ENCODE results near the gene FAM124A. TPM values are rescaled to one million over a fixed set of nuclear protein-coding genes. Genes with fewer than 3 reads are reported as not detected.

Gene FAM124A
- polyA plus RNA-seq, 4 donors = 2.5 to 4.7 (median 4.6) TPM

DNA sequence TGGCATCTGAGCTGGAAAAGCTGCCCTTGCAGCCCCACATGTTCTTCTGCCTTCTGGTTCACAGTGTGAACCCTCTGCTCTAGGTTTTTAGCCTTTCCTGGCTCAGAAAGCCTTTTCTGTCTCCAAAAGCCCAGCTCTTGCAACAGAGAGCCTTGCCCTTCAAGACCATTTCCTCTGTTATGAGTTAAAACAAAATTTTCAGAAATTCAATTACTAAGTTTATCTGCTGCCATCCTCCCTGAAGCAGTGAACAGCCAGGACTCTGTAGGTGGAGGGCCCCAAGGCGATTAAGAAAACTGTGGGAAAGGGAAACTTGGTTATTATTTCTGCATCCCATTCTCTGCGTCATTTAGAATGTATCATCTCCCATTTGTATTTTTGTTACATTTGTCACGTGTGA is 18.8 kb downstream of the FAM124A start:
- DNase-seq (ENCODE audit: low read depth in 4 of 4, low spot score in 3 of 4) = no peak

DNA sequence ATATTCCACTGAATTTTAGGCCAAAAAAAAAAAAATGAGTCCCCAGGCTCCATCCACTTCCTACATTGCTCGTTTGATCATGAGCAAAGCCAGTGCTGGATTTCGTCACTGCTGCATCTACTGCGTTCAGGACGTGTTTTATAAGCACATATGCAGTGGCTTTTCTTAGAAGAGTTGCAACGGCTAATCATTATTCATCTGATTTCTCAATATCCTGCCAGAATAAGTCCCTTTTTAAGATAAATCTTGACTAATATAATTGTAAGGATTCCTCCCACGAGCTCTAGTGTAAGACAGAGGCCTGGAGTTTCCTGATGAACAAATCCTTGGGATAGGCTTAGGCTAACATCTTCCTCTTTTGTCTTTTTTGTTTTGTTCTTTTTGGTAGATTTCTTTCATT is 19.5 kb downstream of the FAM124A start:
- DNase-seq (ENCODE audit: low read depth in 4 of 4, low spot score in 3 of 4) = no peak

DNA sequence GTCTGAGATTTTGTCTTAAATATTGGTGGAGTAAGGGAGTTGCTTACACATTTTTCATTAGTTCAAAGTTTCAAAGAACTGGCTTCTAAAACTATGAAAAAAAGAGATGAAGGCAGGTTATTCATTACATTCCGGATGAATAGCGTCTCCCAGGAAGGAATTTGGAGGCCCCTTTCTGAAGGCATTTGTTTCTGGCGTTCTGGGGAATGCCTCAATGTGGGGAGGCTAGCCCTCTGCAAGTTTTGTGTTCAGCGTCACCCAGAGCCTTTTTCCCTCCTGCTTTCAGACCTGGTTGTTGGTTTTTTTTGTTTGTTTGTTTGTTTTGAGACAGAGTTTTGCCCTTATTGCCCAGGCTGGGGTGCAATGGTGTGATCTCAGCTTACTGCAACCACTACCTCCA is 21.0 kb downstream of the FAM124A start:
- DNase-seq (ENCODE audit: low read depth in 4 of 4, low spot score in 3 of 4) = no peak

DNA sequence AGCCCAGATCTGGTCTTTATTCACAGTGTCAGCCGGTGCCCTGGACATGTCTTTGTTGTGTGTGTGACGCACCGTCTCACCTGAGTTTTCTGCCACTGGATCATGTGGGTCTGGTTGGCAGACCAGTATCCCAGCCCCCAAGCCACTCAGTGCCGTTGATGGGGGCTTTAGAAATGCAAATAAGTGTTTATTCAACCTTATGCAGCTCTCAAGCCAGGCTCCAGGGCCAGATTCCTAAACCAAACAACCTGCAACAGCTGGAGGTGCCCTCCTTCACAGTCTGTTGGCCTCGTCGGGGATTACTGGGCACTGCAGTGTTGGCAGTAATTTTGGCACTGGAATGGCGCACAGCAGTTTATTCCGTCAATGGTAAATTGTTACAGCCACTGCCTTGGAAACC is 21.6 kb downstream of the FAM124A start:
- DNase-seq (ENCODE audit: low read depth in 4 of 4, low spot score in 3 of 4) = no peak

DNA sequence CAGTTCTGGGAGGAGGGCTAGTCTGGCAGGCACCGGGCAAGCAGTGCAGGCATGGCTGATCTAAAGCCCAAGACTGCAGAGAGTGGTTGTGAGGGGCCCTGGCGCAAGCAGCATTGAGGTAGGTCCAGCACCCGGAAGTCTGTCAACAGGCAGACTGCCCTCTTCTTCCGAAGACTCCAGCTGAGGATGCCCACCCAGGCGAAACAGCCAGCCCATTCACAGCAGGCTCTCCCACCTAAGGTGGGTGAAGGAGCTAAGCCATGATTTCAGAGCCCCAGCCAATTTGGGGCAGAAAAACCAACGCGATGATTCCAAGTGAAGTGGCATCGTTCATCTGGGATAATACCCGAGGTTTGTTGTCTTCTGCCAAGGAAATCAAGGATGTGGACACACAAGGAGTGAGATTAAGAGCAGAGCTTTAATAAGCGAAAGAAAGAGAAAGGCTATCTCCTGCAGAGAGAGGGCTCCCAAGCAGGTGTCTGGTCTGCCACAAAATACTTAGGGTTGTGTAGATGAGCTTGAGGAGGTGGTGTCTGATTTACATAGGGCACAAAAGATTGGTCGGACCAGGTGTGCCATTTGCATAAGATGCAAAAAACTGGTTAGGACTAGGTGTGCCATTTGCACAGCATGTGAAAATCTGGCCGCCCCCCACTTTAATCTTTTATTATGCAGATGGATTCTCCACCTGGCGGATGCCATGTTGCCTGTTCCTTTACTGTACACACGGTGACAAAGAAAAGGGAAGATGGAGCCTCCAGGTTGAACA is 22.6 kb downstream of the FAM124A start:
- no peak for DNase-seq (ENCODE audit: low read depth in 4 of 4, low spot score in 3 of 4)

DNA sequence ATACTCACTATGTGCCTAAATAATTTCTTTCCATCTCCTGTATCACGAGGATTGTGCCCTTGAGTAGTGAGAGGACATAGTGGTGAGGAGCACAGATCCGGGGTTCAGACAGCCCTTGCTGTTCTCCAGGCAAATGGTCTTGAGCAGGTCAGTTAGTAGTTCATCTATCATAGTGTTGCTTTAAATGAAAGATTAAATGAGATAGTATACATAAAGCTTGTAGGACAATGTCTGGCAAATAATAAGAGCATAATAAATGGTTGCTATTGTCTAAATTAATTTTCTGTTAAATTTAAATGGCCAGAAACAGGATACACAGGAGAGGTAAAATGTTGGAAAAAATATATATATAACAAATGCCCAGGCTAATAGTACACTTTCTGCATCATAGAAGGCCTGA is 23.4 kb downstream of the FAM124A start:
- no peak for DNase-seq (ENCODE audit: low read depth in 4 of 4, low spot score in 3 of 4)

DNA sequence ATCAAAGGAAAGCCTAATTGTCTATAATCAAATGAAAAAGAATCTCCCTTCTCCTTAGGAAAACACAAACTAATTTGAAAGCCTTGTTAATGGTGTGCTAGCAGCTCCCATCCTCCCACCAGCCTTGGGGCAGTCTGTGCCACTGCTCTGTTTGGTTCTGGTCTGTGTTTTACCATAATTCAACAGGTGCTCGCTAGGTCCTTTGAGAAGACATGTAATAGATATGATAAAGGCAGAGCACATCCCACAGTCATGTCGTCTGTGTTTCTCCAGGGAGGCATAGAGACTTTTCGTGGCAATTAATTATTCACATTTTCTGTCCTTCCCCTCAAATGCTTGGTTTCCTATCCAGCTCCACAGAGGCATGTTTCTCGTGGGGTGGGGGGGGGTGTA is 23.8 kb downstream of the FAM124A start:
- DNase-seq (ENCODE audit: low read depth in 4 of 4, low spot score in 3 of 4) = no peak

DNA sequence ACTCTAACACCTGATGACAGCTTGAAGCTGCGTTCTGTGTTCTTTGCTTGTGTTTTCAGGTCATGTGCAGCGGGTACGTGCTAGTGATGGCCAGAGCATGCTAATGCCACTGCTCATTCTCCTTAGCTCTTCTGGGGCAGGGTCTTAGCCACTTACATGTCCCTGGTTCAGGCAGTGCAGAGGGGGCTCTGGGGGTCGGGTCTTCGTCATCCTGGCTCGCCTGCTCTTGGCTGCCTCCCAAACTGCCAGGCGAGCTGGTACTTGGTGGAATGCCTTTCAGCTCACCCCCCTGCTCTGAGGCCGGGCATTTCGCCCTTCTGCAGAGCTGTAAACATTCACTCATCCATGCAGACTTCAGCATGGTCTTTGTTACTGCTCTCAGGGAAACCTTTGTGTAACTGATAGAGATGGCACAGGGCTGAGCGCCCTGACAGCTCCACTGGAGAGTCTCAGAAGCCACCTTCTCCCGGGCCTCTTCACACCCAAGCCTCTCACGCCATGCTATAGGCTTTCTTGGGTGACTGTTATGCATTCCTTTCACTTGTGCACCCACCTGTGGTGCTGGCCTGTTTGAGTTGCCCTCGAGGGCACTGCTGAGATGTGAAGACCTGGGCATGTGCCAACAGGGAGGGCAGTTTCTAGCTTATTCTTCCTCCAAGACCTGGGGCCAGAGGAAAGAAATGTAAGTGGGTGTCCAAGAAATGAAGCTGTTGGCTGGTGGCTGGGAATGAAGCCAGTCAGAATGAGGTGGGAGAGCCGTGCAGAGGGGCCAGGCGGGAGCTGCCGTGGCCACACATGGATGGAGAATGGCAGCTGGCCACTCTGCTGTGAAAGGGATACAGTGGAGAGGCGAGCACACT is 24.4 kb downstream of the FAM124A start:
- no peak for DNase-seq (ENCODE audit: low read depth in 4 of 4, low spot score in 3 of 4)

DNA sequence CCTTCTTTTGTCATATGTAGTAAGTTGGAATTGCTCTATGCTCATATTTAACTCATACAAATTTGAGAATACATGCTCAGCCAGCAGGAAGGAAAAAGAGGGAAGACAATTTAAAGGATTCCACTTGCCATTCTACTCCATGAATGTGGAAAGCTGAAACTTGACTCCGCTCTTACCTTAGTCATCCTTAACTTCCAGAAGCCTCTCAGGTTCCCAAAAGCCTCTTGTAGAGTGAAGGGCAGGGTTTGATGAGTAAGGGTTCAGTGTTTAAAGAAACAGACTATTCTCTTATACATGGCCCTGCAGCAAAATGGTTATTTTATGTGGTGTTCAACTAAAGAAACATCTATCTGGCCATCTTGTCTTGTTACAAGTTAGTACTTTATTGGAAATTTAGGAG is 27.1 kb downstream of the FAM124A start:
- DNase-seq (ENCODE audit: low read depth in 4 of 4, low spot score in 3 of 4) = no peak

DNA sequence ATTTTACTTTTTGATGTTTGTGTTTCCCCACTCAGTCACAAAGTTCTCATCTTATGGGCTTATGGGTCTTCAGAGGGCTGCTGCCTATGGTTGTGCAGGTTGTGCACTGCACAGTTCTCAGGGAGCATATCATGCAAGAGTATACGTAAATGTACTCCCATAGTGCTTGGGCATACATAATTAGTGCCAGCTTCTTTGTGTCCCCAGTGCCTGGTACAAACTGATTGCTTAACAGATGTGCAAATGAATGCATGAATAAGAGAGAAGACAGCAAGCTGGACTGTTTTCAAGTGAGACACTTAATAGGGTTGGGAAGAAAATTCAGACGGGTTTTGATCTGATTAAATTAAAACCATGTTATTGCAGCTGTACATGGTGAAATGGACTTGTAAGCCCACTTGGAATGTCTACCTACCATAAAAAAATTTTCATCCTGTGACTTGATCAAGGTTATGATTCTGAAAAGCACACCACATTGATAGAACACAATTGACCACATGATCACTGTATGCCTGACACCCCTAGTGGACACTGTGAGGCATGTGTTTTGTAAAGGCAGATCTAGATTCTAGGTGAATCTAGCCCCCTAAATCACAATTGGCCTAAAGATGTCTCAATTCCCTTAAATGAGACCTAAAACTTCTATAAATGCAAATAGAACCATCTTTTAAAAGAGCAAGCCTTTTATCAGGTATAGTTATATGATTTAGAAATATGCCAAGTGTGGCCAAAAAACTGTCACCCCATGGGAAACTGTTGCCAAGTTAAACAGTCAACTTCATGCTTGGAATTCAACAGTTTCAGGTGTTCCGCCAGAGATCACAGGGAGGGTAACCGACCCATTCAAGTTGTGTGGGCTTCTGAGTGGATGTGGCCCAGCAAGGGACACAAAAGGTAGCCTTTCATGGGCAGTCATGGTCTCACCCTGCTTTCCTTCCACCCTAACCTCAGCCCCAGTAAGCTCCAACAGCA is 27.9 kb downstream of the FAM124A start:
- no peak for DNase-seq (ENCODE audit: low read depth in 4 of 4, low spot score in 3 of 4)

DNA sequence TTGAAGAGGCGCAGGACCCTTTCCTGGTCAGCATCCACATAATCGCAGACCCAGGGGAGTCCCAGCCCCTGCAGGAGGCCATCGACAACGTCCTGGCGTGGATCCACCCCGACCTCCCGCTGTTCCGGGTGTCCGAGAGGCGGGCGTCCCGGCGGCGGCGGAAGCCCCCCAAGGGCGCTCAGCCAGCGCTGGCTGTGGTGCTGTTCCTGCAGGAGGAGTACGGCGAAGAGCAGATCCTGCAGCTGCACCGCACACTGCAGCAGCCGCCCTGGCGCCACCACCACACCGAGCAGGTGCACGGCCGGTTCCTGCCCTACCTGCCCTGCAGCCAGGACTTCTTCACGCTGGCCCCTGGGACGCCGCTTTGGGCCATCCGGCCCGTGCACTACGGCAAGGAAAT is 29.3 kb downstream of the FAM124A start:
- no peak for DNase-seq (ENCODE audit: low read depth in 4 of 4, low spot score in 3 of 4)

DNA sequence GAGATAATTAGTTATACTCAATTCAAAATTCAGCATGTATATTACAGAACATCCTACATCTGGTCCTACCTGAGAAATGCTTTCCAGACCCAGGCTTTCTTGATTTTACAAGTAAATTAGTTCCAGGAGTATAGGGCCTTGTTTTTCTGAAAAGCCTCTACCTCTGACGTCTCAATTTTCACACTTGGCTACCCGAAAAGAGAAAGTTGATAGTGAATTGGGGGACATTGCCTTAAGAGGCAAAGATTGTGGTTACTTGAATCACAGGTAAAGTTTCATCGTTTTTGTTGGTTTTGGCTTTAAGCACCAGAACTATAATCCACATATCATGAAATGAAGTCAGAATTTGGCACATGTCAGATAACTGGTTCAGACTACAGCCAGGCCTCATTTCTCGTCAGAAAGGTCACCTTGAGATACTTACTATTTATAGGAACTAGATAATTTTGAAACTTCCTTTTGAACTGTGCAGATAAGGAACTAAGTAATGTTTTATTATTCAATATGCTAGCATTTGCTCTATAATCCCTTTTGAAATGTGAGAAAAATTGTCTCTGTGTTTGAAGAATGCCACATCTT is 30.8 kb downstream of the FAM124A start:
- no peak for DNase-seq (ENCODE audit: low read depth in 4 of 4, low spot score in 3 of 4)

DNA sequence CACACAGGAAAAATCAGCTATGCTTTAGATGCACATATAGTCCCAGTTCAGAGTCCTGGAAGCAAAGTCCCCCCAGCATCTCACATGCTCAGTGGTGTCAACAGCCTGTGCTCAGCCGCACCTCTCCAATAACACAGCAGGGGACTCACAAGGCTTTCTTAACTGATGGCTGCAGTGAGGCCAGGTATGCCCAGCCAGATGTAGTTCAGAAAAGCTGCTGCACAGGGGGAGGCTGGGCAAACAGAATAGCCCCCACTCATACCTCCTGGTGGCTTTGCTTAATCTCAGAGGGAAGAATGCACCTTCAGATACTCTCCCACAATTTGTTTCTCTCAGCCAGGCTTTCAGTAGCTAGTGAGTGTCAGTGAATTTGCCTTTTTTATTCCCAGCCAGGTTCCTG is 33.4 kb downstream of the FAM124A start:
- no peak for DNase-seq (ENCODE audit: low read depth in 4 of 4, low spot score in 3 of 4)

DNA sequence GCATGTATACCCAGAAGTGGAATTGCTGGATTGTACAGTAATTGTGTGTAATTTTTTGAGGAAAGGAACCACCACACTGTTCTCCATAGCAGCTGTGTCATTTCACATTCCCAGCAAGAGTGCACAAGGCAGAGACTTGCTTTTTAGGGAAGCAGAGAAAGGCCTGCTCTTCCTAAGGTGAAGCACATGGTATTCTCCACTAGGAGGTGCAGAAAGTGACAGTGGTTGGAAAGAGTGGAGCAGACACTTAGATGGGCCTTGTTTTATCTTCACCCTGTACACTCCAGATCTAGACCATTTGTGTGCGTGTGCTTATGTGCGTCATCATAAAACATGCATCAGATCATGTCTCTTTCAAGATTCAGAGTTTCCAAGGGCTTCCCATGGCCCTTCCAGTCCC is 35.0 kb downstream of the FAM124A start:
- DNase-seq (ENCODE audit: low read depth in 4 of 4, low spot score in 3 of 4) = no peak

DNA sequence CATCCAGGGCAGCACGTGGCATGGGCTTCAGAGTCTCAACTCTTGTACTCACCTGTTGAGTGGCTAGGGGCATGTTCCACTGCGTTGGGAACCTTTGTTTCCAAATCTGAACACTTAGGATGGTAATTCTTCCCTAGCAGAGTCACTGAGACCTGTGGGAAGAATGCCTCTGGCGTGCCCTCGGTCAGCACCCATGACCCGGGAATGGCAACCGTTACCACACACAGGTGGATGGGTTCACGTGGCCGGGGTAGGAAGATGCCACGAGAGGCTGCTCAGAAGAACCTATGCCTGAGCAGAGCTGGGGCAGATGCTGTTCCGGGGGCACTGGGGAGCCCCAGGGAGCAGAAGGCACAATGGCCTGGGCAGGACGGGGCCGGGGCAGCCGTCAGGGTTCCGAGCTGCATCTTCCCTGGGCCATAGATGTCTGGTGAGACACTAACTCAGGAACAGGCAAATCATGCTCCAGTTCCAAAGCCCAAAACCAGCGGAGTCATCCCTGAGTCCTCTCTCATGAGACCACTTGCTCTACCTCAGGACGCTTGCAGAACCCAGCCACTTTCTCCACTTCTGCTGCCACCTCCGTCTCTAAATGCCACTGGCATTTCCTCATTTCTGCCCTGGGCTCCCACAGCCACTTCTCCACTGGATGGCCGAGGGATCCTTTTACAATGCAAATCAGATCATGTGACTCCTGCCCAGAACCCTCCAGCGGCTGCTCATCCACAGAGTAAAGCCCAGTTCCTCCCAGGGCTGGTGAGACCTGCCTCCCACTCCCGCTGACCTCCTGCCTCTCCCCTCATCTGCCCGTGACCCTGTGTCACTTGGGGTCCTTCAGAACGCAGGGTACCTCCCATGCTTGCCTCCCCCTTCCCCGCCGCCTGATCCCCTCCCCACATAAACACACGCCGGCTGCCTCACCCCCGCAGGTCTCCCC is 36.7 kb downstream of the FAM124A start:
- DNase-seq (ENCODE audit: low read depth in 4 of 4, low spot score in 3 of 4) = no peak

DNA sequence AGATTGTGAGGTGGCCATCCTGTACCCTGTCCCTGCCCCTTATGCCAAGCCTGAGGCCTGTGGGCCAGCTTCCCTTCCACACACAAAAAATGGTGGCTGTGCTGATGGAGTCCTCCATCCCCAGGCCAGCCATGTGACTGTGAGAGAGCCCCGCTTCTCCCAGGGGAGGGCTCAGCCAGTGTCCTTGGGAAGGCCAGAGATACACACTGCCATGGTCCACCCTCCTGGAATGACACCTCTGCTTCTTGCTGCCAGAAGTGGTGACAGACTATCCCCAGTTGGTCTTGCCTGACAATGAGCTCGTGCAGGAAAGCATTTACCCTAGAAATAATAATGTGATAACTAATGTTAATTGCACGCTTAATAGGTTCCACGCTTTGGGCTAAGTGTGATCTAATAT is 38.0 kb downstream of the FAM124A start:
- DNase-seq (ENCODE audit: low read depth in 4 of 4, low spot score in 3 of 4) = no peak

DNA sequence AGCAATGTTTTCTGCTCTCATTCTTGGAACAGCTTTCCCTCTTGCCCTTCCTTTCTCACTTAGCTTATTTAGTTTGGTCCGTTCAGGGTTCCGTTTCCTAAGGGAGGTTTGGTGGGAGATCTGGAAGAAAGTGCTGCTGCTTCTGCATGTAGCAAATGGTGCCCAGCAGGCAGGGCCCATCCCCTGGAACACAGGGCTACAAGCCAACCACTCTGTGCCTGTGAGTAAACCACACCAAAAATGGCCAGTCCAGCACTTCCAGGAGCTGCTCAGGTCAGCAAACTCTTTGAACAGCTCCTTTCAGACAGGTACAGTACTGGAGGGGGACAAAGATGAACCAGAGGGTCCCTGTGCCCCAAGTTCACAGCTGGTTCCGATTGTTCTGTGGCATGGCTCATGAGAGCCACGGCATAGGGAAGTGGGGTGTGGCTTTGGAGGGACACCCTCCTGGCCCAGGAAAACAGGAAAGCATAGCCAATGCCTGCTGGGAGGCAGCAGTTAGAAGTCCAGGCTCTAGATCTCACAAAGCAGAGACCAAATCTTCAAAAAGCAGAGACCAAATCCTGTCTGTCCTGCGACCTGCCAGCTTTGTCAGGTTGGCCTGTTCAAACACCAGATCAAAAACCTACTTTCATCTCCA is 39.5 kb downstream of the FAM124A start:
- no peak for DNase-seq (ENCODE audit: low read depth in 4 of 4, low spot score in 3 of 4)

DNA sequence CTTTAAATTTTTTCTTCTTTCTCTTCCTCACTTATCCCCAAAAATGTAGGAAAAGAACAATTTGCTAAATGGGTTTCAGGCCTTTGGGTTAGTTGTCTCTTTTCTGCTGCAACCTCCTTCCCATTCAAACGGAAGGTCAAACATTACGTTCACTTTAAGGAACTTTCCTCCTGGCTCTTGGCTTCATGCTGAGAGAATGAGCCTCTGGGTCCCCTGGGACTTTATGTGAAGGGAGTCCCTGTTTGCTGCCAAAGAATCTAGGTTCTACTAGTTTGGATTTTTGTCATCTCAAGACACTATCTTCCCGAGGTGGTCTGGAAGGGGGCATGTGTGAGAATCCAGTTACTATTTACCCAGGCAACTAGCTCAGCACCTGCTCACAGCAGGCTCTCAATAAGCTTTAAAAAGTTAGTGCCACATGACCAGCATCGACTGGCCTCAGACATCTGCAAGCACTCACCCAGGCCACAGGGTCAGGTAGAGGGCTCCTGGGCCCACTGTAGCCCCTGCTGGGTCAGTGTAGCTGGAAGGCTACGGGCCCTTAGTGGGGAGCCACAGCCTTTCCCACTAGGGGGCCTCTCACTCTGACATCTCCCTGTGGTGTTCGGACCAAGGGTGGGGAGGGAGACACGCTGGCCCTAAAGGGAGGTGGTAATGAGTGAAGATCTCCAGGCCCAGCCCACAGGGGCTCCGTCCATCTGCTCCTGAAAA is 40.5 kb downstream of the FAM124A start:
- no peak for DNase-seq (ENCODE audit: low read depth in 4 of 4, low spot score in 3 of 4)
